Measurements from ENCODE around the gene DIP2A.

DNA sequence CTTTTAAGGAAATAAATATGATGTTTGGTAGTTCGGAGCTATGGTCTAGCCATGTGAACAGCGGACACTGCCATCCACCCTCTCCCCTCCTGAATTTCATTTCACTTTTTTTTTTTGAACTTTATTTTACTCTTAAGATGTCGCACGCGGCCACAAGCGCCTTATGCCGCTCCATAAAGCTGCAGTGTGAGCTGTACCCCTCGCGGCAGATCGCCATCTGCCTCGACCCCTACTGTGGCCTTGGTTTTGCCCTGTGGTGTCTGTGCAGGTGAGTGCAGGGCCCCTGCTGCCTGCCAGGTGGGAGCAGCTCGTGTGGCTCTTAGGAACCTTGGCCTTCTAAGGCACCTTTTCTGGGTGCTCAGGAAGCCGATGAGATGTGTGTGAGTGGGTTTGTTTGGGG is 98.1 kb downstream of the DIP2A start:
- TF ChIP-seq, protein P1, sequence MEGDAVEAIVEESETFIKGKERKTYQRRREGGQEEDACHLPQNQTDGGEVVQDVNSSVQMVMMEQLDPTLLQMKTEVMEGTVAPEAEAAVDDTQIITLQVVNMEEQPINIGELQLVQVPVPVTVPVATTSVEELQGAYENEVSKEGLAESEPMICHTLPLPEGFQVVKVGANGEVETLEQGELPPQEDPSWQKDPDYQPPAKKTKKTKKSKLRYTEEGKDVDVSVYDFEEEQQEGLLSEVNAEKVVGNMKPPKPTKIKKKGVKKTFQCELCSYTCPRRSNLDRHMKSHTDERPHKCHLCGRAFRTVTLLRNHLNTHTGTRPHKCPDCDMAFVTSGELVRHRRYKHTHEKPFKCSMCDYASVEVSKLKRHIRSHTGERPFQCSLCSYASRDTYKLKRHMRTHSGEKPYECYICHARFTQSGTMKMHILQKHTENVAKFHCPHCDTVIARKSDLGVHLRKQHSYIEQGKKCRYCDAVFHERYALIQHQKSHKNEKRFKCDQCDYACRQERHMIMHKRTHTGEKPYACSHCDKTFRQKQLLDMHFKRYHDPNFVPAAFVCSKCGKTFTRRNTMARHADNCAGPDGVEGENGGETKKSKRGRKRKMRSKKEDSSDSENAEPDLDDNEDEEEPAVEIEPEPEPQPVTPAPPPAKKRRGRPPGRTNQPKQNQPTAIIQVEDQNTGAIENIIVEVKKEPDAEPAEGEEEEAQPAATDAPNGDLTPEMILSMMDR (IDR thresholded peaks at IDR 0.05): no peak
- no peak for TF ChIP-seq POLR2AphosphoS5 (IDR thresholded peaks at IDR 0.05)
- no peak for TF ChIP-seq POLR2A (IDR thresholded peaks at IDR 0.05)
- TF ChIP-seq EP300 (IDR thresholded peaks at IDR 0.05): no peak

Measured in gastroesophageal sphincter (tissue), 3 donors.